Activated gamma-delta T cell treated with anti-CD3 and anti-CD28 coated beads, Interleukin-2, amount 50 U/mL, for 16 hours (primary cell): ENCODE data around the gene MTNR1B.

Experiments used
- DNase-seq: peaks from one replicate; pipeline ENCODE4 v3.0.0-alpha.2; 2020; ENCODE audit warnings: low read depth

MTNR1B gene

DNA sequence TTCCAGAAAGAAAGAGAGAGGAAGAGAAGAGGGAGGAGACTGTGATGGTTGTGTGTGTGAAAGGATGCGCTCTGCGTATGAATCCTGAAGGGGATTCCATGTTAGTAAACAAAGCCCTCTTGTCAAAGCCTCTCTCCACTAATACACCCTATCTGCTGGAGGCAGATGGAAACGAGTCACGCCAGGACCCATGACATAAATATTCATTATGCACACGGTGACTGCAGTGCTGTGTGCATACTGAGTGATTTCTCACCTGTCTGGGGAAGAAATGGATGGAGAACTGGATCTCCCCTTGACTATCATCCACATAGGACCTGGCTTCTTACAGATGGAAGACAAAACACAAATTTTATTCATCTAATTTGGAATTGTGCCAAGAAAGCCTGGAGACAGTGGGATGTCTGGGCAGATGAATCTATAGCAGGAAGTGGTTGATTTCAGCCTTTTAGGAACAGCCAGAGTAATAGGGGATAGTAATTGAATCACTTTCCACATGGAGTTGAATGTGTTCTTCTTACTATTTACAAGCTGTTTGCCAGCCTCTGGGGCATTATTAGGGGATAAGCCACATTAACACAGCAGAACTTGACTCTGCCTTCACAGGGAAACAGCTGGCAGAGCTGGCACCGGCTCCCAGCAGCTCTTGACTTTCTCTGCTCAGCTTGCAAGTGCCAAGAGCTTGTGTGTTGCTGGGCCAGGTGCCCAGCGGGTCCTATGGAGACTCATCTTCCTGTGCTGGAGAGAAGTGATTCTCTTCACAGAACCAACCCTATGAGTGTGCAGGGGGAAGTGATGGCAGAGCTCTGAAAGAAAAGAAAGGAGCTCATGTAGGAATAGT lies 9.0 kb downstream of the MTNR1B start:
- no peak for DNase-seq

DNA sequence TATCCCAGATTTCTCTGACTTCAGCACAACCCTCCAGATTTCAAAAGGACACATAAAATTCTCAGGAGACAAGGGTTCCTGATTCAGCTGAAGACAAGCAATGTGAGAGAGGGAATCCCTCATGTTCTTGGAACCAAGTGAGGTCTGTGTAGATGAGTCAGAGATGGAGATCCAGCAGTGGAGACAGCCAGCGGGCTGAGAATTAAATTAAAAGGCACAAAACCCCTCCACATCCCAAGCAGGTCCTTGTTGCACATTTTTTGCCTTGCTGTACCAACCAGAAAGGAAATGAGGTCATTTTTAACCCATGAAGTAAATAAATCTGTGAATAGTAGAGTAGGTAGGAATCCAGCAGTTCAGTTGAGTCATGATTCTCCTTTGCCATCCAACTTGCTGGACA lies 9.7 kb downstream of the MTNR1B start:
- no peak for DNase-seq

DNA sequence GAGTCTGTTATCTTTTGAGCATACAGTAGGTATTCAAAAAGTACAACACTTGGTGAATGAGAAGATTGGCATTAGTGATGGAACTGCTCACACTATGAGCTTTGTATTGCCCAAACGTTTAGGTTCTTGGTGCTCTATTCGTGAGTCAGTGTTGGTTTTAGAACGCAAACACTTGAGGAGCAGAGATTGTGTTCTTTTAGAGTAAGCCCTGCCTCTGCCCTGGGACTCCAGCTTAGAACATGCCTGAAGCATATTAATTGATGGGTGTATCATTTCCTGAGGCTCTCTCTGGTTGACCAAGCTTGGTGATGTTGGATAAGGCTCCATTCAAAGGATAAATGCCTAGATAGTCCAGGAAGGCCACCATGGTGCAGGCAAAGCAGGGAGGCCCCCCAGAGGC lies 10.9 kb downstream of the MTNR1B start:
- no peak for DNase-seq

DNA sequence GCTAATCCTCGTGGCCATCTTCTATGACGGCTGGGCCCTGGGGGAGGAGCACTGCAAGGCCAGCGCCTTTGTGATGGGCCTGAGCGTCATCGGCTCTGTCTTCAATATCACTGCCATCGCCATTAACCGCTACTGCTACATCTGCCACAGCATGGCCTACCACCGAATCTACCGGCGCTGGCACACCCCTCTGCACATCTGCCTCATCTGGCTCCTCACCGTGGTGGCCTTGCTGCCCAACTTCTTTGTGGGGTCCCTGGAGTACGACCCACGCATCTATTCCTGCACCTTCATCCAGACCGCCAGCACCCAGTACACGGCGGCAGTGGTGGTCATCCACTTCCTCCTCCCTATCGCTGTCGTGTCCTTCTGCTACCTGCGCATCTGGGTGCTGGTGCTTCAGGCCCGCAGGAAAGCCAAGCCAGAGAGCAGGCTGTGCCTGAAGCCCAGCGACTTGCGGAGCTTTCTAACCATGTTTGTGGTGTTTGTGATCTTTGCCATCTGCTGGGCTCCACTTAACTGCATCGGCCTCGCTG lies 12.1 kb downstream of the MTNR1B start:
- DNase-seq: no peak

DNA sequence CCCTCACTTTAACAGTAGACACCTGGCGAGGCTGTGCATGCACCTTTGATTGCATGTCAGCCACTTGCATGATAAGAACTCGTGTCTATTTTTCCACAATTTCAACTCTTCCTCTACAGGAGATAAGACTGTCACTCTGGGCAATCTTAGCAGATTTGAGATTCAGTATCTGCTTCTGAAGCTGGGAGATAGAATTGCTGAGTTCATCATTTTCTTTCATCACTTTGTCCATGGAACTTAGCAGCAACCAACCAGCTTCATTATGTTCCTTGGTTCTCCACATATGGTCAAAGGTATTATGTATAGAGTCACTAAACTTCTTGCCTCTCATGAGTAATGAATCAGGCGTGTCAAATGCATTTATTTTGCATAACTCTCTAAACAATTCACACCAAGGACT lies 17.1 kb downstream of the MTNR1B start:
- no peak for DNase-seq

DNA sequence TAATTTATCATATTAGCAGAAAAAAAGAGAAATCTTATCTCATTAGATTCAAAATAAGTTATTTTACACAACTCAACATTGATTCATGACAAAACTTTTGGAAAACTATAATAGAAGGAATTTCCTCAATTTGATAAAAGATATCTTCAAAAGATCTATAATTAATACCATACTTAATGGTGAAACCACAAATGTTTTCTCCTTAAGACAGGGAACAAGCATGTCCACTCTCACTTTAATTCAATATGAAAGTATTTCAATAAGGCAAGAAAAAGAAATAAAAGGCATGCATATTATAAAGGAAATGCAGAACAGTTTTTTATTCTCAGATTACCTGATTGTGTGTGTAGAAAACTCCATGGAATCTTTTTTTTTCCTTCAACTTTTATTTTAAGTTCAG lies 23.6 kb downstream of the MTNR1B start:
- no peak for DNase-seq

DNA sequence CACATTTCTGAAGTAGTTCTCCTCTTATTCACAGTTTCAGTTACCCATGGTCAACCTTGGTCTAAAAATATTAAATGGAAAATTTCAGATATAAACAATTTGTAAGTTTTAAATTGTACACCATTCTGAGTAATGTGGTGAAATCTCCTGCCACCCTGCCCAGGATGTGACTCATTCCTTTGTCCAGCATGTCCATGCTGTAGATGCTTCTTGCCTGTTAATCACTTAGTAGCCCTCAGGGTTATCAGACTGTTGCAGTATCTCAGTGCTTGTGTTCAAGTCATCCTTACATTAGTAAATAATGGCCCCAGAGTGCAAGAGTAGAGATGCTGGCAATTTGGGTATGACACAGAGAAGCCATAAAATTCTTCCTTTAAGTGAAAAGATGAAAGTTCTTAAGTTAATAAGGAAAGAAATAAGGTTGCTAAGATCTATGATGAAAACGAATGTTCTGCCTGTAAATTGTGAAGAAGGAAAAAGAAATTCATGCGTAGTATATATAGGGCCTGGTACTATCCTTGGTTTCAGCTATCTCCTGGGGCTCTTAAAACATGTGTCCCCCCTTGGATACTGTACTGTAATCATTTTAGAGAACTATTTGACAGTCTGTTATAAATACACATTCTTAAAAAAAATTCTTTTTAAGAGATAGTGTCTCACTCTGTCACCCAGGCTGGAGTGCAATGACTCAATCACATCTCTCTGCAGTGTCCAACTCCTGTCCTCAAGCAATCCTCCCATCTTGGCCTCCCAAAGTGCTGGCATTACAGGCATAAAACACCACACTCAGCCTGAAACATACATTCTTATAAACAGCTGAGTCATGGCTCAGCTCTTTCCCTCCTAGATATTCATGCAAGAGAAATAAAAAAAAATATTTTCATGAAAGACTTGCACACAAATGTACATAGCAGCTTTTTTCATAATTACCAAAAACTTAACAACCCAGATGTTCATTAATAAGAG lies 31.3 kb downstream of the MTNR1B start:
- DNase-seq: no peak

DNA sequence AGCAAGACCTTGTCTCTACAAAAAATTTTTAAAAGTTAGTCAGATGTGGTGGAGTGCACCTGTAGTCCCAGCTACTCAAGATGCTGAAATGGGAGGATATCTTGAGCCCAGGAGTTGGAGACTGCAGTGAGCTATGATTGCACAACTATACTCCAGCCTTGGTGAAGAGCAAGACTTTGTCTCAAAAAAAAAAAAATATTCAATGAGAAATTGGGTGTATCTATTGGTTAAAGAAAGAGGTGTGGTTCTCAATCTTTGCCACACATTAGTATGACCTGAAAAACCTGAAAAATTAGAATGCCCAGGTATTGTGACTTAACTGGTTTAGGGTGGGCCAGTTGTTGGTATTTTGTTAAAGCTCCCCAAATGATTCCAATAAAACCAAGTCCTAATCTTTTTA lies 32.4 kb downstream of the MTNR1B start:
- DNase-seq: no peak

DNA sequence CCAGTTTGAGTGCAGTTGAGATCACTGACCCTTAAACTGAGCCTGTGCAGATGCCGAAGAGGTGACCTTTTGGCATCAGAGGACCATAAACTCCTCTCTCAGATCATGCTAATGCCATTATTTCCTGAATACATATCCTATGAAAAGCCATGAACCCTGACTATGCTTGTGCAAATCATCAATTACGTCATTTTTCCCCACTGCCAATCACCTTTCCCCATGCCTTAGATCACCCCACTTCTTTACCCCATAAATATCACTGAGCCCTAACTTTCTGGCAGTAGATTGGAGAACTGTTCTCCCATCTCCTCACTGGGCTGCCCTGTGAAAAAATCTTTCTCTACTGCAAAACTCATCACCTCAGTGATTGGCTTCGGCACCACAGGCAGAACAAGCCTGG lies 32.9 kb downstream of the MTNR1B start:
- DNase-seq: no peak

DNA sequence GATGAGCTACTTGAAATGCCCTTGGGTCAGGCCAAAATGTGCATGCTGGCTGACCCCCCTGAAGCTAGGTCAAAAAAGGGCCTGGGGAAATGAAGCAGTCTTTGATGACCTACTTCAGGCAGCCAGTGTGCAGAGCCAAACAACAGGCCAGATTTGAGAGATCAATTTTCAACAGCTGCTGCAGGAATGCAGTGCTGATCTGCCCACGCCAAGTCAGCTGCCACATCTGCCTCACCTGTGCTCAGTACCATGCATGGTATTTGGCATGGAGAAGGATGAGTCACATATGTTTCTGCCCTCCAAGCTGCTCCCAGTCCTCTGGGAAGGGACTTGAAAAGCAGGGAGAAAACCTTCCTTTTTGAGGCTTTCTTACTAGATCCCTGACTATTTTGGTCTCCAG lies 35.8 kb downstream of the MTNR1B start:
- DNase-seq: no peak

DNA sequence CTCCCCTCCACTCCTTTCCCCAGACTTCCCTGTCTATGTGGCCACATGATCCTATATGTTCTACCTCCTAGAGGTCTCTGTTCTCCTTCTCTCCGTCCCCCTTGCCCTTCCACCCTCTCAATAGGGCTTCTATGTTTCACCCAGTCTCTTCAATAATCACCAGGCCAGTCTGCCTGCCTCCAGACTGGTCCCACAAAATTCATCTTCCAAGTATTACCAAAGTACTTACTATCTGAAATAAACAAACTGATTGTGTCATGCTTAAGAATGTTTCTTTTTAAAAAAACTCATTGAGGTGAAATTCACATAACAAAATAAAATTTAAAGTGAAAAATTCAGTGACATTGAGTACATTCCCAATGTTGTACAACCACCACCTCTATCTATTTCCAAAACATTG lies 44.2 kb downstream of the MTNR1B start:
- no peak for DNase-seq

DNA sequence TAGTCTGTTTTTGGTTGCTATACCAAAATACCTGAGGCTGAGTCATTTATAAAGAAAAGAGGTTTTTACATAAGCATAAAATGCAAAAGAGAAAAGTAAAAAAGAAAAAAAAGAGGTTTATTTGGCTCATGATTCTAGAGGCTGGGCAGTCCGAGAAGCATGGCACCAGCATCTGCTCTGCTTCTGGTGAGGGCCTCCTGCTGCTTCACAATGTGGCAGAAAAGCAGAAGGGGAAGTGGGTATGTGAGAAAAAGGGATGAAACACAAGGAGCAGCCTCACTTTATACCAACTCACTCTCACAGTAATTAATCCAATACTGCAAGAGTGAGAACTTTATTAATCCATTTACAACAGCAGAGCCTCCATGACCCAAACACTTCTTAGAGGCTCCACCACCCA lies 47.1 kb downstream of the MTNR1B start:
- DNase-seq: no peak

DNA sequence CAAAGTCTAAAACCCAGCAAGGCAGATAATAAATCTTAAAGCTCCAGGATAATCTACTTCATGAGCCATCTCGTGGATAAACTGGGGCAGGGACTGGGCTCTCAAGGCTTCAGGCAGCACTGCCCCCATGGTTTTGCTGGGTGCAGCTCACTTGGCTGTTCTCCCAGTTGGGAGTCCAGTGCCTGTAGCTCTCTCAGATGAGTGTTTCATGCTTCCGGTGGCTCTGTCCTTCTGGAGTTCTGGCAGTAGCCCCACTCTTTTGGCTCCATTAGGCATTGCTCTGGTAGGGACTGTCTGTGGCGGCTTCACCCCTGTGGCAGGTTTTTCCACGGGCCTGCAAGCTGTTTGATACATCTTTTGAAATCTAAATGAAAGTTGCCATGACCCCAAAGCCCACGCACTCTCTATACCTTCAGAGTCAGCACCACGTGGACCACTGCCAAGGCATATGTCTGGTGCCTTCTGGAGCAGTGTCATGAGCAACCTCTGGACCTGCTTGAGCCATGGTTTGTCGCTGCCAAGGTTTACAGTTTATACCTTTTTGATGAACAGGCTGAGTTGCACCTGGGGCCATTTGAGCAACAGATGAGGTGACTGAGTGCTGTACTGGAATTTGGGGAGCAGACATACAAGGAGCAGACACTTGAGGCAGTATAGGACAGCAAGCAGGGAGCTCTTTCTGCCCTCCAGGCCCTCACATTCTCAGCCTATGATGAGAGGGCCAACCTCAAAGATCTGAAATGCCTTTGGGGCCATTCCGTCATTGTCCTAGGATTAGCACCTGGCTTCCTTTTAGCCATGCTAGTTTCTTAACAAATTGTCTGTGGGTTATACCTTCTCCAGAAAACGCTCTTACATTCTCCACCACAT lies 48.6 kb downstream of the MTNR1B start:
- no peak for DNase-seq

DNA sequence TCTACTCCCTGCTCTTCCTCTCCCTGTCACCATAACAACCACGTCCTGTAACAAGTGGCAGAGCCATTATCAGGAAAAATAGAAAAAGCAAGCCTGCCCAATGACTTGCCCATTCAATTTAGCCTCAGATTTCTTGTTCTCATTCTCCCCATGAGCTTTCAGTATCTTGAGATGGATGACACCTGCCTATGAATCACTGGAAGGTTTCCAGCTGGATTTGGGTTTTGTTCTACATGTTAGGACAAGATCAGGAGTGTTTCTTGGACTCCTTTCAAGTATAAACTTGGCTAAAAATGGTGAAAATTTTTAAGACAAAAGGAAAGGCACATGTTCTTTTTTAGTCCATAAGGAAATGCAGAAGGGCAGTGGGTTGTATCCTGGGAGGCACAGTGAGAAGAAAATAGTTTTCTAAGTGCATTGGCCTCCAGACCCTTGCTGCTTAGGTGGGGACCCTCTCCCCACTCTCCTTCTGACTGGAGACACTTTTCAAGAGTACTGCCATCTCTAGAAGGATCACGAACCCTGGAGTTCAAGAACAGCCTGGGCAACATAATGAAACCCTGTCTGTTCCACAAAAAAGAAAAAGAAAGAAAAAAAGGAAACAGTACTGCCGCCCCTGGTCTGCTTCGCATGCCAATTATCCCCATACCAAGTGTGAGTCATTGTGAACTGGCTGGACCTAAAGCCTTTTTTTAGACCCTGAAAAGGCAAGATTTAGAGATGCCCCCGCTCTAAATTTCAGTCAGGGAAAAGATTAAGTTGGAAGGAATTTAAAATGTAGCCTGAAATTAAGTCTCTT lies 51.0 kb downstream of the MTNR1B start:
- no peak for DNase-seq

DNA sequence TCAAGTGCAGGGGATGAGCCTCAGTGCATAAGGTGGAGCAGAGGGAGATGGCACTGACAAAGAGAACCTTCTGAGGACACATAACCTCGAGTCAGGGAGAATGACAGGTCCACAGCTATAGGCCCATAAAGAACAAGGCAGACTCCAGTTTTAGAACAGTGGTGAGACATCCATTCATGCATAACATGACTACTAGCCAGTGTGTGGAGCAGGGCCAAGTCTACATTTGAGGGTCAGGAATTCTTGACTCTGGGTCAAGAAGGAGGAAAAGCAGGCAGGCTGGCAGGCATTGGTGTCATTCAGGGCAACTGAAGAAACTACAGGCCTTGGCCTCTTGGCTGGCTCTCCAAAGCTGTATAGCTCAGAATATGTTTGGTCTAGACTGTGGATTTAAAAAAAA lies 54.9 kb downstream of the MTNR1B start:
- DNase-seq: no peak

DNA sequence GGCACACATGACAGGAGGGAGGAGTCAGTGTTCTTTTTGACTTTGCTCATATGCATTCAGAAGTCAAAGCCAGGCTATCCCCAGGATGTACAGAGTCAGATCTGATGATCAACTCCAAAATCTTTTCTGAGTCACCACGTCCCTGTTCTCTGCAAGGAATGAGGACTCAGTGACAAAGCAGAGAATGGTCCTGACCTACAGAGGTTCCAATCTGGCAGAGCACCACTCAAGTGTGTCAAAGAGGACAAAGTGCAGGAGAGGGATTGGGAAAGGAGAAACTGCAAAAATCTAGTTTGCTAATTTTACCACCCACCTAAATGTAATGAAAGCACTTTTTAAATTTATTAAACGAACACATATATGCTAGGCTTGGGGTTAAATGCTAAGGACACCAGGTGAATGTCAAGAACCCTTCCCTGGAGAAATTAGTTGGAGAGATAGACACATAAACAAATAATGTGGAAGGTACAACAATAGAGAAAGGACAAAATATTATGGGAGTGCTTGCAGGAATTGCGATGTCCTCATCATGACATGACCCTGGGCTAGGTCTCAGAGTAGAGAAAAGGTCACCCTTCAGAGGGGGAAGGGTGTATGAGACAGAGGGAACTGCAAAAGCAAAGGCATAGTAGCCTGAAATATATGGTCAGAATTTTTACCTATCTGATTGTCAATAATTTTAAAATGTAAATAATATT lies 56.3 kb downstream of the MTNR1B start:
- DNase-seq: no peak

DNA sequence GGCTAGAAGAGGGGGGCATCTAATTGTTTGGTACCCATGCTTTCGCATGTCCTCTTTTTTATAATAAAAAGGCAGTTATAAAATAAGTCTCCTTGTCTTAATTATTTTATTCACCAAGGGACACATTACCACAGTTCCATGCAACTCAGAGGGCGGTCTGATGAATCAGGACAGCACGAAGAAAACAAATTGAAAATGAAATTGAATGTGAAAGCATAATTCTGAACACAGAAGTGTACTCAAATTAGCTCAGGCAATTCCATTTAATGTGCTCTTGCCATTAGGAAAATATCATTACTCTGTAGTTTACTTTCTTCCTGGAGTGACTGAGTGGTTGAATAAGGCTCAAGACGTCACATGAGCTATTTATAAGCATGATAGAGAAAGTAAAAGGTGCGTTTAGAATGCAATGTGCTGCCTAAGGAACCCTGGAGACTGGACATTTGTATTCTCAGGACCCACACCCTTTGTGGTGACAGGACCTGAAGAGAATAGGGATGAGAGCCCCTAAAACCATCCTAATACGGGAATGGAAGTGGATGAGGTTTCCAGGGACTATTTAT lies 59.6 kb downstream of the MTNR1B start:
- DNase-seq: no peak

DNA sequence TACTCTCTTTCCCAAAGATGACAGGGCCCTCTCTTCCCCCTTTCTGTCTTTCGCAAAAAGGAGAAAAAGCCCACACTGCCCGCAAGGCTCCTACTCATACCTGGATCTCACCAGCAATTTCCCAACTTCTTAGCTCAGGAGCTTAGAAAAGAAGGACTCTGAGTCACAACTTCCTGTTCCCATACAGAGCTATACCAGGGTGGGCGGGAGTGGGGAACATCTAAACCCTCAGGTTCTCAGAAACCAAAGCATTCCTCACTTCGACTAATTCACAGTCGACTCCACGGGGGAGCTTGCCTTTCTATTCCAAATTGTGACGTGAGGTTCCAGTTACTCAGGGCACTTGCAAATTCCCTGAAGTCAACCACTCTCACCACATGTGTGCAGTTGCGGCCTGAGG lies 61.9 kb downstream of the MTNR1B start:
- DNase-seq: no peak
